Neural cell (in vitro differentiated cells): ENCODE measurements around the gene KLKB1. TPM values are rescaled to one million over a fixed set of nuclear protein-coding genes. Genes with fewer than 3 reads are reported as not detected.

Source experiments
- H2AFZ ChIP-seq: fragments of 200-600, 300-800 bp; sonication (generic), shearing (Covaris generic); 2 replicates; pipeline ENCODE4 v1.6.0; 2014; ENCODE audit warnings: low read depth, mild to moderate bottlenecking, antibody characterized with exemption, low read length, moderate library complexity
- H3F3A ChIP-seq: fragments of 200-600 bp; shearing (Covaris generic); 2 replicates; pipeline ENCODE4 v1.6.1; 2016; ENCODE audit warnings: mild to moderate bottlenecking, moderate library complexity, mixed read lengths, antibody characterized with exemption, low read length; ENCODE audit not compliant: insufficient read depth, poor library complexity, severe bottlenecking
- H3K27ac ChIP-seq: fragments of 200-600, 300-800 bp; sonication (generic), shearing (Covaris generic); 2 replicates; pipeline ENCODE4 v1.5.1; 2014; ENCODE audit warnings: mild to moderate bottlenecking, low read length, moderate library complexity
- H3K27me3 ChIP-seq: fragments of 300-800, 200-600 bp; sonication (generic), shearing (Covaris generic); 2 replicates; pipeline ENCODE4 v1.6.0; 2014; ENCODE audit warnings: mild to moderate bottlenecking, low read depth, low read length, moderate library complexity; ENCODE audit not compliant: insufficient read depth
- H3K36me3 ChIP-seq: fragments of 300-800, 200-600 bp; sonication (generic), shearing (Covaris generic); 2 replicates; pipeline ENCODE4 v1.5.1; 2014; ENCODE audit warnings: mild to moderate bottlenecking, antibody characterized with exemption, low read length, moderate library complexity; ENCODE audit not compliant: insufficient read depth
- H3K4me2 ChIP-seq: fragments of 300-800, 200-600 bp; sonication (generic), shearing (Covaris generic); 2 replicates; pipeline ENCODE4 v1.6.0; 2014; ENCODE audit warnings: mild to moderate bottlenecking, low read length
- H3K4me3 ChIP-seq: fragments of 300-800, 200-600 bp; sonication (generic), shearing (Covaris generic); 2 replicates; pipeline ENCODE4 v1.5.1; 2014; ENCODE audit warnings: mild to moderate bottlenecking, low read length, moderate library complexity
- H3K79me2 ChIP-seq: fragments of 200-600 bp; shearing (Covaris generic); replicated peaks from 2 replicates; pipeline ENCODE4 v1.6.0; 2014; ENCODE audit warnings: mild to moderate bottlenecking, low read length, moderate library complexity; ENCODE audit not compliant: insufficient read depth
- H3K9ac ChIP-seq: fragments of 300-800, 200-600 bp; sonication (generic), shearing (Covaris generic); 2 replicates; pipeline ENCODE4 v1.6.1; 2016; ENCODE audit warnings: mild to moderate bottlenecking, low read length, mixed read lengths
- H3K9me2 ChIP-seq: fragments of 200-600 bp; shearing (Covaris generic); 2 replicates; pipeline ENCODE4 v1.6.1; 2016; ENCODE audit warnings: mild to moderate bottlenecking, low read length, mixed read lengths; ENCODE audit not compliant: insufficient read depth
- H3K9me3 ChIP-seq: fragments of 200-600, 300-800 bp; sonication (generic), shearing (Covaris generic); 2 replicates; pipeline ENCODE4 v1.6.1; 2016; ENCODE audit warnings: mild to moderate bottlenecking, mixed run types, low read length, moderate library complexity, mixed read lengths
- H4K20me1 ChIP-seq: fragments of 200-600 bp; shearing (Covaris generic); 2 replicates; pipeline ENCODE4 v1.6.1; 2016; ENCODE audit warnings: mild to moderate bottlenecking, mixed run types; ENCODE audit not compliant: insufficient read depth
- EP300 ChIP-seq: fragments of 450-650 bp; conservative IDR thresholded peaks from 2 replicates; pipeline ENCODE4 v1.6.1; 2014; ENCODE audit warnings: antibody characterized with exemption, mild to moderate bottlenecking, moderate library complexity; ENCODE audit not compliant: poor library complexity, severe bottlenecking
- EZH2 ChIP-seq: fragments of 200-600, 300-800 bp; shearing (Covaris generic), sonication (generic); IDR thresholded peaks from 2 replicates; pipeline ENCODE4 v1.6.1; 2014; ENCODE audit warnings: antibody characterized with exemption, low read length, borderline replicate concordance, mild to moderate bottlenecking; ENCODE audit not compliant: insufficient read depth, poor library complexity, severe bottlenecking
- MXI1 ChIP-seq: fragments of 450-650 bp; conservative IDR thresholded peaks from 2 replicates; pipeline ENCODE4 v1.6.1; 2014; ENCODE audit warnings: antibody characterized with exemption, mild to moderate bottlenecking; ENCODE audit not compliant: poor library complexity, severe bottlenecking
- POLR2AphosphoS5 ChIP-seq: IDR thresholded peaks from 2 replicates; pipeline ENCODE4 v1.6.1; 2012
- RAD21 ChIP-seq: fragments of 450-650 bp; conservative IDR thresholded peaks from 2 replicates; pipeline ENCODE4 v1.6.1; 2014; ENCODE audit warnings: antibody characterized with exemption, mild to moderate bottlenecking, moderate library complexity
- REST ChIP-seq: IDR thresholded peaks from 2 replicates; pipeline ENCODE4 v1.6.1; 2012; ENCODE audit warnings: borderline replicate concordance
- SMC3 ChIP-seq: fragments of 450-650 bp; conservative IDR thresholded peaks from 2 replicates; pipeline ENCODE4 v1.6.1; 2014; ENCODE audit warnings: antibody characterized with exemption, mild to moderate bottlenecking, moderate library complexity; ENCODE audit not compliant: poor library complexity
- TAF1 ChIP-seq: IDR thresholded peaks from 2 replicates; pipeline ENCODE4 v1.6.1; 2012; ENCODE audit warnings: low read depth
- polyA plus RNA-seq: library from polyadenylated mRNA; depleted of rRNA; stranded (reverse); fragments of >200 nt; gene quantifications from 2 replicates; pipeline ENCODE4 v1.2.3, GENCODE V29; 2014
- TF ChIP-seq, protein P1 (sequence below): fragments of 450-650 bp; IDR thresholded peaks from 2 replicates; pipeline ENCODE4 v1.5.1; 2014; ENCODE audit warnings: antibody characterized with exemption, mild to moderate bottlenecking, moderate library complexity; ENCODE audit not compliant: poor library complexity, severe bottlenecking

KLKB1 gene
- polyA plus RNA-seq, 1 donor from 2014 or later = not detected

DNA sequence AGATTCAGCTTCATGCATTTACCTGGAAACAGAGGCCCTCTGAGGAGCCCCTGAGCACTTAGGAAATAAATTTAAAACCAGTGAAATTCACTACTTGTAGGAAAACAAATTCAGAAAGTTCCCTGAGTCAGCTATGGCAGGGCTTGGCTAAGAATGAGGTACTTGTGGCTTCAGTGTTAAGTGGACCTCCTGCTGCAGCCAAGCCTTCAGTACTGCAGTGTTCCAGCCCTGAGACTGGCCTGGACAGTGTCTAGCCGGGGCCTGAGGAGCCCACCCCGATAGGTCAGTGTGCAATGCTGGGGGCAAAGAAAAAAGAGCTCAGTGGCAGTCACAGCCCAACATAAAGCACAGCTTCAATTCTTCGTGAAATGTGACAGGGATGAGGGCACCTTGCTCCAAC lies 80.6 kb downstream of the KLKB1 start:
- Histone ChIP-seq H3K27ac (no peak overlapping the region), H3K9me3 (no peaks in the 10 kb centered on the region)

More for the DNA sequence above, 80.6 kb downstream of the KLKB1 start:
- Histone ChIP-seq H3K27me3 (no peaks in the 10 kb centered on the region), H3K4me2 (no peak overlapping the region), H3K9ac (no peak overlapping the region), H4K20me1 (no peaks in the 10 kb centered on the region), H3K4me3 (no peak overlapping the region), H3K79me2 (no peaks in the 10 kb centered on the region), H3K36me3 (no peaks in the 10 kb centered on the region), H3K9me2 (no peaks in the 10 kb centered on the region), H3F3A (no peaks in the 10 kb centered on the region), H2AFZ (no peak overlapping the region)
- TF ChIP-seq REST (no peak), EZH2 (no peak), POLR2AphosphoS5 (no peak), SMC3 (no peak), RAD21 (no peak), EP300 (no peak), TAF1 (no peak), MXI1 (no peak)
- TF ChIP-seq, protein P1, sequence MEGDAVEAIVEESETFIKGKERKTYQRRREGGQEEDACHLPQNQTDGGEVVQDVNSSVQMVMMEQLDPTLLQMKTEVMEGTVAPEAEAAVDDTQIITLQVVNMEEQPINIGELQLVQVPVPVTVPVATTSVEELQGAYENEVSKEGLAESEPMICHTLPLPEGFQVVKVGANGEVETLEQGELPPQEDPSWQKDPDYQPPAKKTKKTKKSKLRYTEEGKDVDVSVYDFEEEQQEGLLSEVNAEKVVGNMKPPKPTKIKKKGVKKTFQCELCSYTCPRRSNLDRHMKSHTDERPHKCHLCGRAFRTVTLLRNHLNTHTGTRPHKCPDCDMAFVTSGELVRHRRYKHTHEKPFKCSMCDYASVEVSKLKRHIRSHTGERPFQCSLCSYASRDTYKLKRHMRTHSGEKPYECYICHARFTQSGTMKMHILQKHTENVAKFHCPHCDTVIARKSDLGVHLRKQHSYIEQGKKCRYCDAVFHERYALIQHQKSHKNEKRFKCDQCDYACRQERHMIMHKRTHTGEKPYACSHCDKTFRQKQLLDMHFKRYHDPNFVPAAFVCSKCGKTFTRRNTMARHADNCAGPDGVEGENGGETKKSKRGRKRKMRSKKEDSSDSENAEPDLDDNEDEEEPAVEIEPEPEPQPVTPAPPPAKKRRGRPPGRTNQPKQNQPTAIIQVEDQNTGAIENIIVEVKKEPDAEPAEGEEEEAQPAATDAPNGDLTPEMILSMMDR = no peak

Other genes with a start within 250 kb of the KLKB1 start
- not detected in 2 replicates for gene TLR3, start 158.4 kb upstream of the KLKB1 start, polyA plus RNA-seq
- 9.1 and 12.2 TPM in 2 replicates for gene FAM149A, start 122.8 kb upstream of the KLKB1 start, polyA plus RNA-seq
- gene CYP4V2, start 35.9 kb upstream of the KLKB1 start, polyA plus RNA-seq = 5.6 and 5.8 TPM in 2 replicates
- gene F11, start 38.7 kb downstream of the KLKB1 start, polyA plus RNA-seq = not detected in 2 replicates